Measurements from ENCODE around the gene ANKS6. TPM values are rescaled to one million over a fixed set of nuclear protein-coding genes. Genes with fewer than 3 reads are reported as not detected.

The ANKS6 gene
- total RNA-seq, 1 experiment from 2014 or later = 19.6 TPM

DNA sequence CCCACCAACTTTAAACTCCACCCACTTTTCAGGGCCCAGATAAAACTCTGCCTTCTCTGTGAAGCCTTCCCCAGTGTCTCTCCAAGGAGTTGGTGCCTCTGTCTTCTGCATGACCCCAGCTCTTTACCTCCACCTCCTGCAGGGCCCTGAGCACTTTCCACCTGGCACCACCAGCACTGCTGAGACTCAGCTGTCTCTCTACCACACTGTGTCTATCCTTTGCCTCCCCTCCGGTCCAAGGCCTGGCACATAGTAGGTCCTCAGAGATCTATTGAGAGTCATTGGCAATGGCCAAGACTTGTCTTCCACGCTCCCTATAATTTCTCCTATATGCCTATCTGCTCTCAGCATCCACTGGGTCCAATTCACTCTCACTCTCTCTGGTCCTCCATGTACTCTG, 74.7 kb downstream of the ANKS6 start:
- ChIA-PET CTCF (no interaction called here), POLR2A (no interaction called here)
- in situ Hi-C loops (cut with HindIII; ENCODE audit: low pct_unique_long_range_greater_than_20kb, low sequenced_read_pairs) (no loop called here), intact Hi-C loops (cut with micrococcal nuclease; ENCODE audit: unreplicated experiment) (no loop called here)
- H3K27me3 ChIP-seq (ENCODE audit: control insufficient read depth, insufficient read depth, low read length) = peaks cover 6% of the 10 kb centered on the region; the same call in 1 of the 2 replicates
- no peaks in the 10 kb centered on the region for H3K9me3 ChIP-seq (ENCODE audit: control insufficient read depth, insufficient read depth, low read depth, low read length)
- no peak for TF ChIP-seq POLR2AphosphoS5 (IDR thresholded peaks at IDR 0.05; ENCODE audit: low read depth, low read length)
- no peak for TF ChIP-seq TCF7L2 (IDR thresholded peaks at IDR 0.05; ENCODE audit: low read depth, low read length)
- TF ChIP-seq, protein P1, sequence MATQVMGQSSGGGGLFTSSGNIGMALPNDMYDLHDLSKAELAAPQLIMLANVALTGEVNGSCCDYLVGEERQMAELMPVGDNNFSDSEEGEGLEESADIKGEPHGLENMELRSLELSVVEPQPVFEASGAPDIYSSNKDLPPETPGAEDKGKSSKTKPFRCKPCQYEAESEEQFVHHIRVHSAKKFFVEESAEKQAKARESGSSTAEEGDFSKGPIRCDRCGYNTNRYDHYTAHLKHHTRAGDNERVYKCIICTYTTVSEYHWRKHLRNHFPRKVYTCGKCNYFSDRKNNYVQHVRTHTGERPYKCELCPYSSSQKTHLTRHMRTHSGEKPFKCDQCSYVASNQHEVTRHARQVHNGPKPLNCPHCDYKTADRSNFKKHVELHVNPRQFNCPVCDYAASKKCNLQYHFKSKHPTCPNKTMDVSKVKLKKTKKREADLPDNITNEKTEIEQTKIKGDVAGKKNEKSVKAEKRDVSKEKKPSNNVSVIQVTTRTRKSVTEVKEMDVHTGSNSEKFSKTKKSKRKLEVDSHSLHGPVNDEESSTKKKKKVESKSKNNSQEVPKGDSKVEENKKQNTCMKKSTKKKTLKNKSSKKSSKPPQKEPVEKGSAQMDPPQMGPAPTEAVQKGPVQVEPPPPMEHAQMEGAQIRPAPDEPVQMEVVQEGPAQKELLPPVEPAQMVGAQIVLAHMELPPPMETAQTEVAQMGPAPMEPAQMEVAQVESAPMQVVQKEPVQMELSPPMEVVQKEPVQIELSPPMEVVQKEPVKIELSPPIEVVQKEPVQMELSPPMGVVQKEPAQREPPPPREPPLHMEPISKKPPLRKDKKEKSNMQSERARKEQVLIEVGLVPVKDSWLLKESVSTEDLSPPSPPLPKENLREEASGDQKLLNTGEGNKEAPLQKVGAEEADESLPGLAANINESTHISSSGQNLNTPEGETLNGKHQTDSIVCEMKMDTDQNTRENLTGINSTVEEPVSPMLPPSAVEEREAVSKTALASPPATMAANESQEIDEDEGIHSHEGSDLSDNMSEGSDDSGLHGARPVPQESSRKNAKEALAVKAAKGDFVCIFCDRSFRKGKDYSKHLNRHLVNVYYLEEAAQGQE (IDR thresholded peaks at IDR 0.05; ENCODE audit: insufficient read depth in 1 of 2, low read depth in 2 of 2, low read length in 1 of 2) = no peak
- TF ChIP-seq, protein P2, sequence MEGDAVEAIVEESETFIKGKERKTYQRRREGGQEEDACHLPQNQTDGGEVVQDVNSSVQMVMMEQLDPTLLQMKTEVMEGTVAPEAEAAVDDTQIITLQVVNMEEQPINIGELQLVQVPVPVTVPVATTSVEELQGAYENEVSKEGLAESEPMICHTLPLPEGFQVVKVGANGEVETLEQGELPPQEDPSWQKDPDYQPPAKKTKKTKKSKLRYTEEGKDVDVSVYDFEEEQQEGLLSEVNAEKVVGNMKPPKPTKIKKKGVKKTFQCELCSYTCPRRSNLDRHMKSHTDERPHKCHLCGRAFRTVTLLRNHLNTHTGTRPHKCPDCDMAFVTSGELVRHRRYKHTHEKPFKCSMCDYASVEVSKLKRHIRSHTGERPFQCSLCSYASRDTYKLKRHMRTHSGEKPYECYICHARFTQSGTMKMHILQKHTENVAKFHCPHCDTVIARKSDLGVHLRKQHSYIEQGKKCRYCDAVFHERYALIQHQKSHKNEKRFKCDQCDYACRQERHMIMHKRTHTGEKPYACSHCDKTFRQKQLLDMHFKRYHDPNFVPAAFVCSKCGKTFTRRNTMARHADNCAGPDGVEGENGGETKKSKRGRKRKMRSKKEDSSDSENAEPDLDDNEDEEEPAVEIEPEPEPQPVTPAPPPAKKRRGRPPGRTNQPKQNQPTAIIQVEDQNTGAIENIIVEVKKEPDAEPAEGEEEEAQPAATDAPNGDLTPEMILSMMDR (IDR thresholded peaks at IDR 0.05) = no peak
- TF ChIP-seq SIN3A (IDR thresholded peaks at IDR 0.05; ENCODE audit: borderline replicate concordance, insufficient read depth, low read depth, low read length) = no peak
- BruUV-seq (replicated peaks) = no TSS peak
- ATAC-seq (no peak), DNase-seq (ENCODE audit: low read depth, low spot score) (no peak)
- no peak overlapping the region for H3K4me3 ChIP-seq (ENCODE audit: low read depth in 2 of 2, low read length in 2 of 2)
- no peak overlapping the region for H3K27ac ChIP-seq (ENCODE audit: low read length)
- no peaks in the 10 kb centered on the region for H3K36me3 ChIP-seq (ENCODE audit: control insufficient read depth, insufficient read depth, low read length)
- no peaks in the 10 kb centered on the region for H3K4me1 ChIP-seq (ENCODE audit: control insufficient read depth, insufficient read depth, low read length)

DNA sequence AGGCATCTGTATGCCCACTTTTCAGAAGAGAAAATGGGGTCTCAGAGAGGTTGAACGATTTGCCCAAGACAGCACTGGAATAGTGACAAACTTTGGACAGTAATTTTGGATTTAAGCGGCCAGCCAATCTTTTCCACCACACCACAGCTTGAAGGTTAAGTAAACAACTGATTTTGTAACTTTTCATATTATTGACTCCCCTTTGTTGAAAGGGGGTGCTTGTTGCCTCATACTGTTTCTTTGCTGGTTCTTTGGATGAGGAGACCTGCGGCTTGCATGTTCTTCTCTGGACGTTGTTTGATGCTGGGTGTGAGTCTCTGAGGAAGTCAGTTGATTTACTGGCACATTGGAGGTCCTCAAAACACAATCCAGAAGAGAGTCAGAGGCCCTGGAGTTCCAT, 76.0 kb downstream of the ANKS6 start:
- BruUV-seq (replicated peaks) = no TSS peak
- POLR2A ChIA-PET = no interaction called here
- Histone ChIP-seq H3K9me3 (ENCODE audit: control insufficient read depth, insufficient read depth, low read depth, low read length) (no peaks in the 10 kb centered on the region), H3K27me3 (ENCODE audit: control insufficient read depth, insufficient read depth, low read length) (0 out of 2 replicates have a peak, but pooled peaks cover 6% of the 10 kb centered on the region), H3K4me1 (ENCODE audit: control insufficient read depth, insufficient read depth, low read length) (no peaks in the 10 kb centered on the region), H3K27ac (ENCODE audit: low read length) (no peak overlapping the region), H3K36me3 (ENCODE audit: control insufficient read depth, insufficient read depth, low read length) (no peaks in the 10 kb centered on the region), H3K4me3 (ENCODE audit: low read depth in 2 of 2, low read length in 2 of 2) (no peak overlapping the region)
- in situ Hi-C loops (cut with HindIII; ENCODE audit: low pct_unique_long_range_greater_than_20kb, low sequenced_read_pairs) = no loop called here
- ATAC-seq (no peak), DNase-seq (ENCODE audit: low read depth, low spot score) (no peak)
- TF ChIP-seq TCF7L2 (IDR thresholded peaks at IDR 0.05; ENCODE audit: low read depth, low read length) = no peak
- TF ChIP-seq SIN3A (IDR thresholded peaks at IDR 0.05; ENCODE audit: borderline replicate concordance, insufficient read depth, low read depth, low read length) = no peak
- no peak for TF ChIP-seq POLR2AphosphoS5 (IDR thresholded peaks at IDR 0.05; ENCODE audit: low read depth, low read length)
- TF ChIP-seq, protein P1 (IDR thresholded peaks at IDR 0.05; ENCODE audit: insufficient read depth in 1 of 2, low read depth in 2 of 2, low read length in 1 of 2) = no peak
- TF ChIP-seq, protein P2 (IDR thresholded peaks at IDR 0.05) = no peak
- intact Hi-C loops (cut with micrococcal nuclease; ENCODE audit: unreplicated experiment) = no loop called here
- CTCF ChIA-PET = no interaction called here
